ENCODE measurements around the gene KCNK1. TPM values are rescaled to one million over a fixed set of nuclear protein-coding genes. Genes with fewer than 3 reads are reported as not detected.
A peak's percentile ranks its signal among the peaks of the same experiment; 100 is the strongest.
"Not testable (repeated sequence)": the region's sequence is repeated elsewhere in the genome, so short reads cannot be mapped to it uniquely, and the experiment has no call there.

Gene KCNK1
- total RNA-seq, 4 donors from 2014 or later = 1.2 to 25.7 (median 21.7) TPM

DNA sequence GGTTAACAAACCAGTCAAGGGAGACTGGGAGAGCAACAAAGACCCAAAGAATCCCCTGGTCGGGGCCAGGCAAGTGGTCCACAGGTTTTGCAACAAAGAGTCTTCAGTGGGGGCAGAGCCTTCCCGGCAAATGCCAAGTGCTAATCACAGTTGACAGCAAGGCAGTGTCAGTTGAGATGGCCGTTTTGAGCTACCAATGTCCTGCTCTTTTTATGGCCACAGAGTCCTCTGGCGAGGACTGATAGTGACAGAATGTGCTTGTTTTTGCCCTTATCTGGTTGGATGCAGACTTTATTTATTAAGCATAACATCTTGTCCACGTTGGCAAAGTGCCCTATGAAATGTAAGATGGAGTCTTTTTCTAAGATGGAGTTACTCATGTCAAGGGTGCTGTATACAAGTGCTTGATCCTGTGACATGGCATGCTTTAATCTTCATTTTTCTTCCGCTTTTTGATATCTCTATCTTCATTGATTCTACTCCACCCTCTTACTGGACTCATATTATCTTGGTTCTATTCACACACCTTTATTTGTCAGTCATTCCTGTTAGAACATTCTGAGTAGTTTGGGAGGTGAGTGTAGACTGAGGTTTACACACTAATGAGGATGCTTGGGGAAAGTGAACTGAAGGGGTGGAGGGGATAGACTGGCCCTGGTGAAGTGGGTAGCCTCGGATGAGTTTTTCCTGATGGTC lies 51.8 kb downstream of the KCNK1 start:
- Histone ChIP-seq H3K9me3 (no peaks in the 10 kb centered on the region), H3K4me3 (no peak overlapping the region), H3K4me1 (peaks cover 0 to 16% (median 3%) of the 10 kb centered on the region in 4 donors), H3K27me3 (no peaks in the 10 kb centered on the region), H3K36me3 (no peaks in the 10 kb centered on the region), H3K27ac (no peak overlapping the region)
- 69 to 72% methylated on average over 4 to 7 of the region's 7 CpGs for WGBS, 2 donors (ENCODE audit: low coverage in 1 of 2)
- in situ Hi-C loops (cut with MboI; ENCODE audit: low pct_ligation_motif_present in 1 of 4, low pct_unique_long_range_greater_than_20kb in 1 of 4, low sequenced_read_pairs in 3 of 4) (no loop called here), intact Hi-C loops (cut with DNase I; ENCODE audit: low total_unique reads) (no loop called here)
- no peak for DNase-seq
- TF ChIP-seq EP300 (IDR thresholded peaks at IDR 0.05; ENCODE audit: low read depth) (no peak), POLR2AphosphoS5 (IDR thresholded peaks at IDR 0.05) (no peak), POLR2A (IDR thresholded peaks at IDR 0.05) (no peak)
- TF ChIP-seq, protein P1, sequence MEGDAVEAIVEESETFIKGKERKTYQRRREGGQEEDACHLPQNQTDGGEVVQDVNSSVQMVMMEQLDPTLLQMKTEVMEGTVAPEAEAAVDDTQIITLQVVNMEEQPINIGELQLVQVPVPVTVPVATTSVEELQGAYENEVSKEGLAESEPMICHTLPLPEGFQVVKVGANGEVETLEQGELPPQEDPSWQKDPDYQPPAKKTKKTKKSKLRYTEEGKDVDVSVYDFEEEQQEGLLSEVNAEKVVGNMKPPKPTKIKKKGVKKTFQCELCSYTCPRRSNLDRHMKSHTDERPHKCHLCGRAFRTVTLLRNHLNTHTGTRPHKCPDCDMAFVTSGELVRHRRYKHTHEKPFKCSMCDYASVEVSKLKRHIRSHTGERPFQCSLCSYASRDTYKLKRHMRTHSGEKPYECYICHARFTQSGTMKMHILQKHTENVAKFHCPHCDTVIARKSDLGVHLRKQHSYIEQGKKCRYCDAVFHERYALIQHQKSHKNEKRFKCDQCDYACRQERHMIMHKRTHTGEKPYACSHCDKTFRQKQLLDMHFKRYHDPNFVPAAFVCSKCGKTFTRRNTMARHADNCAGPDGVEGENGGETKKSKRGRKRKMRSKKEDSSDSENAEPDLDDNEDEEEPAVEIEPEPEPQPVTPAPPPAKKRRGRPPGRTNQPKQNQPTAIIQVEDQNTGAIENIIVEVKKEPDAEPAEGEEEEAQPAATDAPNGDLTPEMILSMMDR (IDR thresholded peaks at IDR 0.05) = no peak

DNA sequence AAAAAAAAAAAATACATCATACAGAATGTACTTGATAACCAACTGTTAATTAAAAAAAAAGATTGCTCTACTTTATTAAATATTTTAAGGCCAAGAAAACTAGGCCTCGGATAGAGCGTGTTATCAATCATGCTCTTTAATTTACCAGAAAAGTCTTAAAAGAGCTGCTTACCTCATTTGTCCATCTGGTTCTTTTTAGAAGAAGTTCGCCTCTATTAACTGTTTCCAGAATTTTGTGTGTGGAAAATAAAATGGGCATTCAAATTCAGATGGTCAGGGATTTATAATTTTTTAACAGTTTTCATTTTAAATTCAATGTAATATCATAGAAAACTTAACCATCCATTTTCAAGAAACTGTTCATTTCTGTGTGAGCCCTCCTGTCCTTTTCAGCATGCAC lies 53.8 kb downstream of the KCNK1 start:
- 70 to 86% methylated on average over 3 of the region's 3 CpGs for WGBS, 2 donors (ENCODE audit: low coverage in 1 of 2)
- no peak overlapping the region for H3K4me3 ChIP-seq

DNA sequence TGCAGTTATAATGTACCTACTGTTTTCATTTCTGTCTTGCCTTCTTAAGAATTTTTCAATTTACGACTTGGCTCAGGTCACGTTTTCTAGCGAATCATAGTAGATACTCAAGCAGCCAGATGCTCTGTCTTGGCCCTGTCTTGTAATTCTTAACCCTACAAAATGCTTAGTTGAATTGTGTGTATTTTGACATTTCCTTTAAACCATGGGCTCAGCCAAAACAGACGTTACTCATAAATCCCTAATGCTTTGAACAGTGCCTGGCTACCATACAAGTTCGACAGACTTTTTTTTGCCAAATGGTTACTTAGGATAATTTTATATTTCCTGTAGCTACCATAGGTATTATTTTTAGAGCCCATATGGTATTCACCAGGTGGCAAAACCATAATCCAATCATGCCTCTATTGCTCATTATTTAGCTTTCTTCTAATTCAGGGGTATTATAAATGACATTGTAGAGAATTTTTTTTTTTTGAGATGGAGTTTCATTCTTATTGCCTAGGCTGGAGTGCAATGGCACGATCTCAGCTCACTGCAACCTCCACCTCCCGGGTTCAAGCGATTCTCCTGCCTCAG lies 54.3 kb downstream of the KCNK1 start:
- Histone ChIP-seq H3K36me3 (no peaks in the 10 kb centered on the region), H3K27ac (peak overlapping the region; percentile 34 to 76 (median 56)), H3K9me3 (no peaks in the 10 kb centered on the region), H3K4me3 (no peak overlapping the region), H3K27me3 (no peaks in the 10 kb centered on the region), H3K4me1 (peaks cover 0 to 22% (median 7%) of the 10 kb centered on the region in 4 donors)
- in situ Hi-C loops (cut with MboI; ENCODE audit: low pct_ligation_motif_present in 1 of 4, low pct_unique_long_range_greater_than_20kb in 1 of 4, low sequenced_read_pairs in 3 of 4) (no loop called here), intact Hi-C loops (cut with DNase I; ENCODE audit: low total_unique reads) (no loop called here)
- TF ChIP-seq POLR2A (IDR thresholded peaks at IDR 0.05) = no peak
- no peak for TF ChIP-seq POLR2AphosphoS5 (IDR thresholded peaks at IDR 0.05)
- TF ChIP-seq EP300 (IDR thresholded peaks at IDR 0.05; ENCODE audit: low read depth) = no peak
- TF ChIP-seq, protein P1 (IDR thresholded peaks at IDR 0.05) = no peak
- WGBS, 2 donors (ENCODE audit: low coverage in 1 of 2) = 40 to 56% methylated on average over 5 to 8 of the region's 8 CpGs
- DNase-seq = no peak

More for the DNA sequence above, 53.8 kb downstream of the KCNK1 start:
- Histone ChIP-seq H3K27me3 (no peaks in the 10 kb centered on the region), H3K9me3 (no peaks in the 10 kb centered on the region), H3K36me3 (no peaks in the 10 kb centered on the region), H3K27ac (peak overlapping the region in 1 of 4 donors; percentile 76), H3K4me1 (peaks cover 0 to 17% (median 4%) of the 10 kb centered on the region in 4 donors)
- intact Hi-C loops (cut with DNase I; ENCODE audit: low total_unique reads) = no loop called here
- no peak for DNase-seq
- TF ChIP-seq POLR2A (IDR thresholded peaks at IDR 0.05) = no peak
- TF ChIP-seq, protein P1 (IDR thresholded peaks at IDR 0.05) = no peak
- no peak for TF ChIP-seq POLR2AphosphoS5 (IDR thresholded peaks at IDR 0.05)
- no peak for TF ChIP-seq EP300 (IDR thresholded peaks at IDR 0.05; ENCODE audit: low read depth)
- in situ Hi-C loops (cut with MboI; ENCODE audit: low pct_ligation_motif_present in 1 of 4, low pct_unique_long_range_greater_than_20kb in 1 of 4, low sequenced_read_pairs in 3 of 4) = no loop called here

DNA sequence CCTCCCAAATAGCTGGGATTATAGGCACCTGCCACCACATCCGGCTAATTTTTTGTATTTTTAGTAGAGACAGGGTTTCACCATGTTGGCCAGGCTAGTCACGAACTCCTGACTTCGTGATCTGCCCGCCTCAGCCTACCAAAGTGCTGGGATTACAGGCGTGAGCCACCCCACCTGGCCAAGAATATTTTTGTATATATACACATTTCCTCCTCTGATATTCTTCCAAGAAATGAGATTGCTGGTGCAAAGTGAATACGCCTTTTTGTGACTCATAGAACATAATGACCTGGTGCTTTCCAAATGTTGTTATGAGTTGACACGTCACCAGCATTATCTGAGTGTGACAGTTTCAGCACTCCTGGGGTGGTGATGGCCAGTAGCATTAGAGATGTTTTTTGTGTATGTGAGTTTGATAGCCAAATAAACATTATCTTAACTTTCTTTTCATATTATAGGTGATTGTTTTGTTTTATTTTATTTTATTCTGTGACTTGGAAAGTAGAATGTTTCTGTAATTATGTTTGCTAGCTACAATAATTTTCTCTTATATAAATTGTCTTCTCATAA lies 54.9 kb downstream of the KCNK1 start:
- H3K4me1 ChIP-seq = peaks cover 0 to 27% (median 7%) of the 10 kb centered on the region in 4 donors
- H3K4me3 ChIP-seq = no peak overlapping the region
- no peak for TF ChIP-seq POLR2A (IDR thresholded peaks at IDR 0.05)
- TF ChIP-seq EP300 (IDR thresholded peaks at IDR 0.05; ENCODE audit: low read depth) = peak; percentile 33
- TF ChIP-seq, protein P1 (IDR thresholded peaks at IDR 0.05) = no peak
- peak in 2 of 3 donors; percentile 9 to 34 for TF ChIP-seq POLR2AphosphoS5 (IDR thresholded peaks at IDR 0.05)
- in situ Hi-C loops (cut with MboI; ENCODE audit: low pct_ligation_motif_present in 1 of 4, low pct_unique_long_range_greater_than_20kb in 1 of 4, low sequenced_read_pairs in 3 of 4) = no loop called here
- peak; percentile 23 for DNase-seq
- WGBS, 2 donors (ENCODE audit: low coverage in 1 of 2) = 47 to 55% methylated on average over 5 to 7 of the region's 7 CpGs
- peak overlapping the region; percentile 34 to 76 (median 56) for H3K27ac ChIP-seq
- no peaks in the 10 kb centered on the region for H3K9me3 ChIP-seq
- H3K27me3 ChIP-seq = no peaks in the 10 kb centered on the region
- intact Hi-C loops (cut with DNase I; ENCODE audit: low total_unique reads) = no loop called here
- H3K36me3 ChIP-seq = no peaks in the 10 kb centered on the region

DNA sequence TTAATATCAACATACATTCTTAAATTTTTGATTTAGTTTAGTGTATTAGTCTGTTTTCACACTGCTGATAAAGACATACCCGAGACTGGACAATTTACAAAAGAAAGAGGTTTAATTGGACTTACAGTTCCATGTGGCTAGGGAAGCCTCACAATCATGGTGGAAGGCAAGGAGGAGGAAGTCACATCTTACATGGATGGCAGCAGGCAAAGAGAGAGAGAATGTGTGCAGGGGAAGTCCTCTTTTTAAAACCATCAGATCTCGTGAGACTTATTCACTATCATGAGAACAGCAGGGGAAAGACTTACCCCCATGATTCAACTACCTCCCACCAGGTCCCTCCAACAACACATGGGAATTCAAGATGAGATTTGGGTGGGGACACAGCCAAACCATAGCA lies 56.5 kb downstream of the KCNK1 start:
- 73 to 83% methylated on average over 2 of the region's 2 CpGs for WGBS, 2 donors (ENCODE audit: low coverage in 1 of 2)
- H3K27ac ChIP-seq; intact Hi-C loops (cut with DNase I; ENCODE audit: low total_unique reads); in situ Hi-C loops (cut with MboI; ENCODE audit: low pct_ligation_motif_present in 1 of 4, low pct_unique_long_range_greater_than_20kb in 1 of 4, low sequenced_read_pairs in 3 of 4); DNase-seq; H3K36me3 ChIP-seq; H3K27me3 ChIP-seq; H3K9me3 ChIP-seq; H3K4me3 ChIP-seq: not testable (repeated sequence)
- H3K4me1 ChIP-seq = peaks cover 0 to 27% (median 7%) of the 10 kb centered on the region in 4 donors
